T1000 (cell line): ENCODE data around the gene TMEM114.

Experiments
- DNase-seq: peaks from one replicate; lab custom pipeline; 2025; ENCODE audit warnings: mixed read lengths; lab: John Stamatoyannopoulos, UW

Gene TMEM114

DNA sequence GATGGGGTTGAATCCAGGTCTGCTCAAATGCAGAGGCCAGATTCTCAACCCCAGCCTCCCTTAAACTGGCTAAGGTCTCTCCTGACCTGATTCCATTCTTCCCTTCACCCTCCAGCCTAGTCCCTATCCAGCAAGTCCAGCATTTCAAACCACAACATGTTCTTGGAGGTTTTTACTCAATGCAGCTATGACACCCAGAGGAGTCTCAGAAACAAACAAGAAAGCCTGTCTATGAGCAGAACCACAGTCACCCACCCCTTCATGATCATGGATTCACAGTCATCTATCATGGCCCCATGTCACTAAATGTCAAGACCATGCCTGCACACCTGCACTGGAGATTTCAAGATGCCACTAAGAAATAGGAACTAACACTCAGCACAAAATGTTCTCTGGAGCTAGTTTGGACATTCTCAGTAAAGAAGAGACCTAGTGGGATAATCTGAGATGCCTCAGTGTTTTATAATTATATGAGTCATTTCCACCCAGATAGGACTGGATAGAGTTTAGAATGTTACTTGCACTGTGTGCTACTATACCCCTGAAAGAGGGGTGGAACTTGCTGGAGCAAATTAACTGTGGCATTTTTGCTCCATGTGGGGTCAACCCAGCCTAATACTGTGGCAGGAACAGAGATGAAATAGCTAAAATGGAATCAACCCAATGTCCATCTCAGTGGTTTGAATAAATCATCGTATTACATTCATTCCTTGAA, 21.7 kb upstream of the TMEM114 start:
- no peak for DNase-seq

DNA sequence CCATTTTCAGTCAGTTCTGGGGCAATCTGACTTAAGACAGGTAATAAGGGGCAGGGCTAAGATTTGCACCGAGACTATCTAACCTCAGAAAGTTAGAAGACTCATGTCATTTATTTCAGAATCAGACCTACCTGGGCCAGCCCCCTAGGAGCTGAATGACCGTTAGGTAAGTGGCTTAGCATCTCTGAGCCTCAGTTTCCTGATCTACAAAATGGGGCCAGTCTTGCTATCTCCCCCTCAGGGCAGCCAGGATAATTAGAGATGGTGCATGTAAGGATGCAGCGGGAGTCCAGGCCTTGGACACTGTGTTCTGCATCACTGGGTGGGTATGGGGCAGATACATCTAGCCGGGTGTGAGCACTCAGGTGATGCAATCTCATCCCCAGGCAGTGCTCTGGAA, 20.8 kb upstream of the TMEM114 start:
- DNase-seq = no peak

DNA sequence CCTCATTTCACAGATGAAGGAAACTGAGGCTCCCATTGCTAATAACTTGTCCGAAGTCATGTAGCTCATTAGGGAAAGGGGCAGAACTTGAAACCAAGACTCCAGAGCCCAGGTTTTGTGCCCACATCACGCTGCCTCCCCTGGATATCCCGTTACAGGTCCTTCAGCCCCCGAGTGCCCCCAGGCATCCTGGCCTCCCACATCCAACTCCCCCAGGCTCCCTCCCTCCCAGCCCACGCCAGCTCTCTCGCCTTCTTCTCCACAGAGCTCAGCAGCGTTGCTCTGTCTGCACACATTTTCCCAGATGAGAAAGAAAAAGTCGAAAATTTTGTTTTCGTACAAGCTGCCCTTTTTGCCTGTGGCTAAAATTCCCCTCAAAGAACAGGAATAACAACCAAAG, 16.9 kb upstream of the TMEM114 start:
- DNase-seq = no peak

DNA sequence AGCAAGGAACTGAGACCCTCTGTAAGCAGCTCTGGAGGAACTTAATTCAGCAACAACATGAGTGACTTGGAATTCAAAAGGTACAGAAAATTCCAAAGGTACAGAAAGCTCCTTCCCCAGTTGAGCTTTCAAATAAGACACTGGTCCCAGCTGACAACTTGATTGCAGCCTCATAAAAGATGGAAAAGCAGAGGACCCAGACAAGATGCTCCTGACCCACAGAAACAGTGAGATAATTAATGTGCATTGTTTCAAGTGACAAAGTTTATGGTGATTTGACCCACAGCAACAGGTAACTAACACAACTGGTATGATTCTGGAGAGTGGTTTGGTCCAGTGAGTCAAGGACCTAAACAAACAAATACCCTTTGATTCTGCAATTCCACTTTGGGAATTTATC, 15.2 kb upstream of the TMEM114 start:
- no peak for DNase-seq

DNA sequence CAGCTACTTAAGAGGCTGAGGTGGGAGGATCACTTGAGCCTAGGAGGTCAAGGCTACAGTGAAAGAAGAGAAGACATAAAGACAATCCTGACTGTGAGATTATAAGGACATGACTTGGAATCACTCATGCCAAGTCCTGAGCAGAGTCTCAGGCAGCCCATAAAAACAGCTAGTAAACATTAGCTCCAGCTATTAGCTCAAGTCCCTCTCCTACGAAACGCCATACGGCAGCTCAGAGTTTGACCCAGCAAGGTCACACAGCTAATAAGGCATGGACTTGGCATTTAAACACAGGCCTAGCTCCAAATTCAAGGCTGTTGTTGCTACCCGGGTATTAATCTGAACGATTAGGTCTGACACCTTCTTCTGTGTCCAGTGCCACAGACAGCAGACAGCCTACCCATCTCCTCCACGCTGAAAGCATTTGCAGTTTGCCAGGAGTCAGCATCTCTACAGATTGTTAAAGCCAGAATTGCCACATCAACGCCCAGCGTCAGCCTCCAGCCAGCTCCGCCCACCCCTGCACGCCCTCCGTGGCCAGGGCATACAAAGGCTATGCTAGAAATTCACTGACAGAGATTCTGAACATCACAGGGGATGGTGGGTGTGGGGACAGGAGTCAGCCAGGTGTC, 9.9 kb upstream of the TMEM114 start:
- DNase-seq = no peak

DNA sequence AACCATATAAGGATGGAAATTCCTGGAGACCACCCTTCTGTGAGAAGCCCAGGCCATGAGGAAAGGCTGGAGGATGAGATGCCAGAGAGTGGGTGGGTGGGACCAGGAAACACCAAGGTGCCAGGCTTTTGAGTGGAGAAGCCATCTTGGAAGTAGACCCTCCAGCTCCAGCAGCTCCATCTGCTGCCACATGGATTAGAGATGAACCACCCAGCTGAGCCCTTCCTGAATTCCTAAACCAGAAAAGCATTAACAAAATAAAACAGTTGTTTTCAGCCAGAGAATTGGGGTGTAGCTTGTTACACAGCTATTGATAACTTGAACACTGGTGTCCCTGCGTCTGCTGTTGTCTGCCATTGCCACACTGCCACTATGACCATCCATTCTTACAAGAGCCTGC, 6.3 kb upstream of the TMEM114 start:
- DNase-seq = no peak

DNA sequence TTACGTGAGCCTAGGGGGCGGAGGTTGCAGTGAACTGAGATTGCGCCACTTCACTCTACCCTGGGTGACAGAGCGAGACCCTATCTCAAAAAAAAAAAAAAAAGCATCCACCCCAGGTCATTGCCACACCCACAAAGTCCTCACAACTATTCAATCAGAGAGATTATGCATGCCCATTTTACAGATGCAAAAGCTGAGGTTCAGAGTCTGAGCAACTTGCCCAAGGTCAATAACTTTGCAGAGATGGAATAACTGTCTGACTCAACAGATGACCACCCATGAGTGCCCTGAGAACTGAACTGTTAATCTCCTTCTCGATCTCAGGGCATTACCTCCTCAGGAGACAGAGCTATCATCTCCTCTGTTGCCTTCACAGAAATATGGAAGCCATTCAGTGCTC, 5.5 kb upstream of the TMEM114 start:
- DNase-seq = no peak

DNA sequence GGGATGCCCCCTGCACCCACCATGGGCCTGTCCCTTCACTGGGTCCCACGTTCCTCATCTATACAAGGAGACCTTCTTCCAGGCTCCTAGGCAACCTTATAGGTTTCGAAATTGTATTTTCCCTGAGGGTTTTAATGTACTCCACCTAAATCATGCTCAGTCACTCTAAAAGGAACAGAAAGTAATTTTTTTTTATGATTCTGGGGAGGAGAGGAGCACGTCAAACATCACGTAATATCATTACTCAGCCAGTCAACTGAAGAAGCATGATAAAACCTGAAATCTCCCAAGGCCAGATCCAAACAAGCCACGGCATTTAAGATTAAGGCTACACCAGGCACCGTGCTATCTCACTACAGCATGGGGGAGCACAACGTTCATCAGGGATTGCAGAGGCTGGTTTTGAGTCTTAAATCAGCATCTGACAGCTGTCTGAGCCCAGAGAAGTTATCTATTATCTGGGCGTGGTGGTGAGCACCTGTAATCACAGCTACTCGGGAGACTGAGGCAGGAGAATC, 3.9 kb upstream of the TMEM114 start:
- DNase-seq = no peak

DNA sequence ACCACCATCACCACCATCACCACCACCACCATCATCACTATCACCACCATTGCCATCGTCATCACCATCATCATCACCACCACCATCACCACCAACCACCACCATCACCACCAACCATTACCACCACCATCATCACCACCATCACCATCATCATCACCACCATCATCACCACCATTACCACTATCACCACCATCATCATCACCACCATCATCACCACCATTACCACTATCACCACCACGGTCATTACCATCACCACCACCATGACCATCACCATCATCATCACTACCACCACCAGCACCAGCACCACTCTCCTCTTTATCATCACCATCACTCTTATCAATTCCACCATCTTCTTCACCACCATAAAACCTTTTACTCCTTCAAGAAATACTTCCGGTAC, 1.1 kb upstream of the TMEM114 start:
- DNase-seq = no peak

DNA sequence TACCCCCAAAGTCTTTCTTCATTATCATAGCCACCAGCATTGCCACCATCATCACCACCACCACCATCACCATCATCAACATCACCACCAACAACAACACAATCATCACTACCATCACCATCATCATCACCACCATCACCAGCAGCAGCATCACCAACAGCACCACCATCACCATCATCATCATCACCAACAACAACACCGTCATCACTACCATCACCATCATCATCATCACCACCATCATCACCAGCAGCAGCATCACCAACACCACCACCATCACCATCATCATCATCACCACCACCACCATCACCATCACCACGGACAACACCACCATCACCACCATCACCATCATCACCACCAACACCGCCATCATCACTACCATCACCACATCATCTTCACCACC, 500 bp upstream of the TMEM114 start:
- no peak for DNase-seq

DNA sequence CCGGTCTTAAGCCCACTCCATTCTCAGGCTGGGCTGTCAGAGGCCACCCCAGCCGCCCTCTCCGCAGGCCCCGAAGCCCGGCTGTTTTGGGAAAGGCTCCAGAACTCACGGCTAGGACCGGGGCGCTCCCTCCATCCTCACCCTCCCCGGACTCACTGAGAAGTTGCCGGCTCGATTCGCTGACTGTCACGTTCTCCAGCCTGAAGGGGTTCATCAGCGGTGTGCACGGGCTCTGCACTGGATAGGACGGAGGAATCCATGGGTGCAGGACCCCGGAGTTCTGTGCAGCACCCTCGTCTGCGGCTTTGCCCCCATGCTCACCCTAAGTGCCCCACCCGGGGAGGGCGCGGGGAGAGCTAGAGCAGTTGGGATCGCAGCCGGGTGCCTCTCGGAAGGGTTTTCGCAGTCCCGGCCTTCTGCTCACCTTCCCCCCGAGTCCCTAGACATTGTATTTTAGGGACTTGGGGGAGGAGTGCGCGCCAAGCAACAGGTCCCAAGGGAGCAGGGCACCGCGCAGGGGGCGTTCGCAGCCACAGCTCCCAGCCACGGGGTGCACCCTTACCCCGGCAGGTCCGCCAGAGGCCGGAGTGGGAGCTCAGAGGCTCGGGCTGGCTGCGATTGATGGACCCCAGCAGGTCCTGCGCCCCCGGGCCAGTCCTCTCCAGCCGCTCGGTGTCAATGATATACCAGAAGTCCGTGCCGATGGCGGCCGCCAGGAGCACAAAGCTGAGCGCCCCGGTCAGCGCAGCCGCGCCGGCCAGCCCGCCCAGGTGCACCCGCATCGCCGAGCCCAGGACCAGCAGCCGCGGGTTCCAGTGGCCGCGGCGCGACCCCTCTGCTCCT, 1.0 kb downstream of the TMEM114 start:
- no peak for DNase-seq

DNA sequence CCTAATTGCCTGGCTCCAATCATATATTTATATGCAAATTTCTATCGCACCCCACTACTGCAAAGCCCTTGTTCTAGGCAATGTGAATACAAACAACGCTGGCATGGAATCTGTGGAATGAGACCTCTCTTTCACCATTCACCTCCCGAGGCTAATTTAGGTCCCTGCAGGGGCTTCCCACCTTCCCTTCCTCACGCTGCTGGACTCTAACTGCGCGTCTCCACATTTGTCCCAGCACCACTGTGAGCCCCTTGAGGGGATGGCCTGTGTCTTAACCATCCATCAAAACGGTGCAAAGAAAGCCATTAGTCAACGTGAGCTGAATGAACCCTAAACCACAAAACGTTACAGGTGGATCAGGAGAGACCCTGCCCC, 1.6 kb downstream of the TMEM114 start:
- DNase-seq = no peak

DNA sequence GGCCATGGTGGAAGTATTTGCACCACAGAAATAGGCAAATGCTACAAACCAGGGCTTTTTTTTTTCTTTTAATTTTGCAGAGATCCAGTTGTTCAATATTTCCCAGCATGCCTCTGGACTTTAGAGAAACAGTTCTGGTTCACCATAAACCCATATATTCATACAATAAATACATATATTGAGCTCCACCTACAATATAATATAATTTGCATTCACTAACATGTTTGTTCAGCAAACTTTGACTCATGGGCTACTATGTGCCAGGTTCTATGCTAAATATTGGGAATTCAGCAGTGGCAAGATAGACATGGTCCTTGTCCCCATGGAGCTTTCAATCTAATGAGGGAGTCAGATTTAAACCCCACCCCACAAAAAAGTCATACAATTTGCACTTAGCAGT, 3.2 kb downstream of the TMEM114 start:
- DNase-seq = no peak

DNA sequence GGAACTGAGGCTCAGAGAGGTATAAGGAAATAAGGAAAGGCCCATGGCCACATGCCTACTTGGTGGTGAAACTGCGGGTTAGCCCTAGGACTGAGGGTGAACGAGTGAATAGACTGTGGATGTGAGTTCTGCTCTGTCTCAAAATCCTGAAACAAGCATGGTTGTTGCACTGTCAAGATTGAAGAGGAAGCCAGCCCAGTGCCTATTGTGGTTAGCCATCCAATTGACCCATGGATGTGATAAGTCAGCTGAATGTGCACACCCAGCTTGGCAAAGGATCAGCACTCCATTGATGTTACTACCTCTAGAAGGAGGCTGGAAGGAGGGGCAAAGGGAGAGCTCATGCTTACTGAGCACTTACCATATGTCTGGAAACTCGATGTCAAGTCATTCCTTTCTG, 4.5 kb downstream of the TMEM114 start:
- no peak for DNase-seq

DNA sequence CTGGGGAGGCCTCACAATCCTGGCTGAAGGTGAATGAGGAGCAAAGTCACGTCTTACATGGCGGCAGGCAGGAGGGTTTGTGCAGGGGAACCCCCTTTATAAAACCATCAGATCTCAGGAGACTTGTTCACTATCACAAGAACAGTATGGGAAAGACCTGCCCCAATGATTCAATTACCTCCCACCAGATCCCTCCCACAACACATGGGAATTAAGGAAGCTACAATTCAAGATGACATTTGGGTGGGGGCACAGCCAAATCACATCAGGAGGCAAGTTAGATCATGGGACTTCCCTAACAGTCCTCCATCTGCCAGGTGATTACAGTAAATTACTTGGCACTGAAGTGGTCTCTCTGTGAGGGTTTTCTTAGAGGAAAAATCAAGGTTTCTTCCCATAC, 5.3 kb downstream of the TMEM114 start:
- no peak for DNase-seq

DNA sequence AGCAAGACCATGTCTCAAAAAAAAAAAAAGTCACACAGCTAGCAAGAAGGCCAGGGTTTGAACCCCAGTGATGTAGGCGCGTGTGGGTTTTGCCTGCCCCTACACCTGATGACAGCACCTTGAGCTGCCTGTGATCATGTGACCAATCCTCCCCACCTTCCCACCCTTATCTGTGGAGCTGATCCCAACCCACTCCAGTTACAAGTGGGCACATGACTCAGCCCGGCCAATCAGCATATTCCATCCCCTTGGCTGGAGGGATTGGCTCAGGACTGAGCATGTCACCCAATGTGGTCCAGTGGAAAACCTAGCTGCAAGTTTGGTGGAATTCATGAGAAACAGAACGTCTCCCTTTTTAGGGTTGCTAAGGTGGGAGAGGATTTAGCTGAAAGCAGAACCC, 6.6 kb downstream of the TMEM114 start:
- DNase-seq = no peak

DNA sequence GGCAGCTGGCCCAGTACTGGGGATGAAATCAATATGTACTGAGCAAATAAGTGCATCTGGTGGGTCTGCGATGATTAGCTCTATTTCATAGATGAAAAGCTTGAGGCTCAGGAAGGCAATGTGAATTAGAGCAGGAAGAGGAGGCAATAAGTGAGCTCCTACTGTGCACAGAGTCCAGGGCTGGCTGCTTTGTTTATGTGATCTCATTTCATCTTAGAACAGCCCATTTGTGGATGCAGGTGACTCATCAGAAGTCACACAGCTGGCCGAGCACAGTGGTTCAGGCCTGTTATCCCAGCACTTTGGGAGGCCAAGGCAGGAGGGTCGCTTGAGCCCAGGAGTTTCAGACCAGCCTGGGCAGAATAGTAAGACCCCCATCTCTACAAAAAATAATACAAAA, 7.1 kb downstream of the TMEM114 start:
- DNase-seq = no peak

DNA sequence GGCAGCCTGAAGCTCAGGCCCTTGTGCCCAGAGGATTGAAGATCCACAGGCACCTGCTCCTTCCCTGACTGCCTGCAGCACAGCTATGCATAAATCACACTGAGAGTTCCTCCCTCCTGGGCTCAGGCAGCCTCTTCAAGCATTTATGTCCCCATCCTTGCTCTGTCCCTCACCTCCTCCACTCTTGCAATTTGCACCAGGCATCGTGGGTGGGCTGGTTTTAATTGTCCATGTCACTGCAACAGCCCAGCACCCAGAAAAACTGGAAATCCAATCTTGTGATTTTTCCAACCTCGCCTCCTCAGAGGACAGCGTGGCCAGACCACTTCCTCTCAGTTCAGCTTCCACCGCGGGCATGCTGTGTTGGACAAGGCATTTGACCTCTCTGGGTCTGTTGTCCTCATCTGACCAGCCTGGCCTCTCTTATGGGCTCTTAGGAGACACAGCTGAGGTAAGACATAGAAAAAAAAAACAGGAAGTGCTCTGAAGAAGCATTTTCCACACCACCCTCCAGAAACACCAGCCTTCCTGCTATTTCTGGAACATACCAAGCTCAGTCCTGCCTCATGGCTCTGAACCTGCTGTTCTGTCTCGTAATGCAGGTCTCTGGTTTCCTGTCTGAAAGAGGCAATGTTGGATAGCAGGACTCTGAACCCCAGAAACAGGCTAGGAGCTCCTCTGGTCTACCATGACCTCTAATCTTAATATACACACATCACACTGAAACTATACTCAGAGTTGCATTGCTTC, 8.3 kb downstream of the TMEM114 start:
- DNase-seq = no peak

DNA sequence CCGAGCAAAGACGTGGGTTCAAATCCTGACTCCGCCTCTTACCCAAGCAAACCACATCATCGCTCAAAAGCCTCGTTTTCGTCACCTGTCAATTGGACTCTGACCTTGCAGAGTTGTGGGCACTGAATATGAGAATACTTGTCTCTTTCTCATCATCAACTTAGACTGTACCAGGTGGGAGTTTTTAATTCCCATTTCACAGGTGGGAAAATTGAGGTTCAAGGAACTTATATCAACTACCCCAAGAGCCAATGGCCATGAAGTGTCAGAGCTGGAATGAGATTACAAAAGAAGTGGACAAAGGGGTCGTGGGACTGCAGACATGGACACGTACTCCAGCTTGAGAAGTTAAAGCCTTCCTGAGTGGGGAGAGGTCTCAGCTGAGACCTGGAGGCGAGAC, 10.8 kb downstream of the TMEM114 start:
- no peak for DNase-seq

DNA sequence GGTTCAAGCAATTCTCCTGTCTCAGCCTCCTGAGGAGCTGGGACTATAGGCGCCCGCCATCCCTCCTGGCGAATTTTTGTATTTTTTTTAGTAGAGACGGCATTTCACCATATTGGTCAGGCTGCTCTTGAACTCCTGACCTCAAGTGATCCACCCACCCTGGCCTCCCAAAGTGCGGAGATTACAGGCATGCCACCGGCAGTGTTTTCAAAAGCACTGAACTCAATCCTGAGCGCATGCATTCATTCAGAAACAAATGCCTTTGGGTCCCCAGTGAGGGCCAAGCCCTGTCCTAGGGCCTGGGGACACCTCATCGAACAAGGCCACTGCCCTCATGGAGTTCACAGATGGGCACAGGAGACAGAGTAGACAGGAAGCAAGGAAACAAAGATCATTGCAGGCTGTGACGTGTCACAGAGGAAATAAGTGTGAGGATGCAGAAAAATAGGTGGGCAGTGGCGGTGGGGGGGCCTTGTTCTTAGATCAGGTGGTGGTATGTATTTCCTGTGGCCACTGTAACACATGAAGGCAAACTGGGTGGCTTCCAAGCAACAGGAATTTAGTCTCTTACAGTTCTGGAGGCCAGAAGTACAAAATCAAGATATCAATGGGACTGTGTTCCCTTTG, 12.5 kb downstream of the TMEM114 start:
- no peak for DNase-seq

DNA sequence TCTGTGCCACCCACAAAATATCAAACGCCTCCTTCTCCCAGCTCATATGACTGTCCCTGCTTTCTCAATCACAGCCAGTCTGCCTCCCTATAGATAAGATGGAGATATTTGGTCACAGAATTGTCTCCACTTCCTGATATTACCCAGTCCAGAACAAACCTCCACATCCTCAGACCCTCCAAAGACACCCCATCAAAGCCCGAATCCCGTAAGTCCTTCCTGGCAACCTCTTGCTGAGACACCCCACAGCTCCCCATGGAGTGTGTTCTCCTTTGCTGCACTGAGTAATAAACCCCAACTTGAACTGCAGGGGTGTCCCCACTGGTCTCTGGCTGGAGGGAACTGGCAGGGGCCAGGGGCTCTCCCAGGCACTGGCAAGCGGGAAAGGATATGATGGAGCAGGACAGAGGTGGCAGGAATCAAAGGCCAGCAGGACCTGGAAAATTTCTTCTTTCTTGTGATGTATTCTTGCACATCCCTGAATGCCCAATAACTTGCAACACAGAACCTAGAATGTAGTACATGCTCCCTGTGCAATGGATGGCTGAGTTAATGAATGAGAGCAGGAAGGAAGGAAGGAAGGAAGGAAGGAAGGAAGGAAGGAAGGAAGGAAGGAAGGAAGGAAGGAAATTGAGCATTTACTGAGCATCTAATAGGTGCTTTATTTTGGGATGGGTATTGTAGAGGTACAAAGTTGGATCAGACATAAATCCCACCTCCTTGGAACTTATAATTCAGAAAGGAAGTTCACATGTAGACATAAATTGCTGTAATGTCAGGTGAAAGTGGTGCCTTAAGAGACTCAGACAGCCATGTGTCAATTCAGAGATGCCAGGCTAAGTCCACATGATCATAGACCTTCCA, 13.9 kb downstream of the TMEM114 start:
- DNase-seq = no peak
